ENCODE results near the gene REEP6.
"Not testable (repeated sequence)": the region's sequence is repeated elsewhere in the genome, so short reads cannot be mapped to it uniquely, and the experiment has no call there.

Gene REEP6

GRCh38 chr19:1526066-1526778, 35.2 kb downstream of the REEP6 start:
- DNase-seq: no peak

GRCh38 chr19:1526979-1527649, 36.1 kb downstream of the REEP6 start:
- DNase-seq: no peak

GRCh38 chr19:1527650-1528309, 36.8 kb downstream of the REEP6 start:
- no peak for DNase-seq

- DNase-seq: no peak
Observed at GRCh38 chr19:1528596-1529429, 37.8 kb downstream of the REEP6 start.

- no peak for DNase-seq
Observed at GRCh38 chr19:1529430-1529816, 38.4 kb downstream of the REEP6 start.

GRCh38 chr19:1530856-1531255, 39.9 kb downstream of the REEP6 start:
- DNase-seq: not testable (repeated sequence)

GRCh38 chr19:1531587-1531986, 40.6 kb downstream of the REEP6 start:
- DNase-seq: no peak

GRCh38 chr19:1532003-1532402, 41.0 kb downstream of the REEP6 start:
- DNase-seq: no peak

- DNase-seq: no peak
Observed at GRCh38 chr19:1533510-1534150, 42.6 kb downstream of the REEP6 start.

- no peak for DNase-seq
Observed at GRCh38 chr19:1534972-1535371, 44.0 kb downstream of the REEP6 start.

- DNase-seq: not testable (repeated sequence)
Observed at GRCh38 chr19:1535699-1536098, 44.7 kb downstream of the REEP6 start.

- DNase-seq: no peak
Observed at GRCh38 chr19:1538978-1539377, 48.0 kb downstream of the REEP6 start.

- not testable (repeated sequence) for DNase-seq
Observed at GRCh38 chr19:1539749-1540148, 48.8 kb downstream of the REEP6 start.

GRCh38 chr19:1540365-1540925, 49.5 kb downstream of the REEP6 start:
- no peak for DNase-seq

All from NCI-H446 (cell line).